ENCODE measurements around the gene ZEB1.

ZEB1 gene

GRCh38 chr10:31318854-31319601, at the start of gene ZEB1:
TSS of gene ZEB1 (plus strand) at chr10:31319216. CDS start at chr10:31319235, 19 bp downstream.
- peak in 41 of 51 donors; percentile 6 to 82 (median 54) for DNase-seq

DNA sequence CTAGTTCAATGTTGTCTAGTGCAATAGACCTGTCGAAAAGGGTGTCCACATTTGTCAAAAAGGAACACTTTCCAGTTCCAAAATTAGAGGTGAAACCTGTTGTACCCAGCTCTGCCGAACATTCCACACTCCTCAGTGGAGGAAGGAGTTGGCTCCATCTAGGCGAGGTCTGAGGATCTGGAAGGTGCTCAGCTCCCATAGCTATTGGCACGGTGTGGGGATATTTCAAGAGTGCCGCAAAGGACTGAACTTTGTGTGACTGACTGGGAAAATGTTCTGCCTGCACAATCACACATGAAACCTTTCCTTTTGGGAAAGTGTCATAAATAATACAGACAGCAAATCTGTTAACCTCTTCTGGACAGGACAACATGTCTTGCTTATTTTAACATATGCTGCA, 48.1 kb upstream of the ZEB1 start:
- DNase-seq, result no peak

DNA sequence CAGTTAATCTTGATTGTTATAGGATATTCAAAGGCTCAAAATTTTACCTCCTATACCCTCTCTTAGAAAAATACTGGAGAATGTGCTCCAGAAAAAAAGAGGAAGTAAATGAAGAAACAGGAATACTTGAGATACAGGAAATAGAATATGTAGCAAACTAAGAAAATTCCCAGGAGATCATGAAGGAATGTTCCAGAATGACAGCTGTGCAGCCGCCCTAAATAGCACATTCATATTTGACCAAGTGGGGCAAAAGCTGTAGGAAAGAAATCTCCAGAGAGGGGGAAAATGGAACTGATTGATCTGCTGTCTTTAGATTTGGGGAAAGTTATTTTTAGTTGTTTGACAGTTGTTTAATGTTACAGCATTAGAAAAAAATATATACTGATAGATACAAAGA, 46.2 kb upstream of the ZEB1 start:
- DNase-seq, result no peak

DNA sequence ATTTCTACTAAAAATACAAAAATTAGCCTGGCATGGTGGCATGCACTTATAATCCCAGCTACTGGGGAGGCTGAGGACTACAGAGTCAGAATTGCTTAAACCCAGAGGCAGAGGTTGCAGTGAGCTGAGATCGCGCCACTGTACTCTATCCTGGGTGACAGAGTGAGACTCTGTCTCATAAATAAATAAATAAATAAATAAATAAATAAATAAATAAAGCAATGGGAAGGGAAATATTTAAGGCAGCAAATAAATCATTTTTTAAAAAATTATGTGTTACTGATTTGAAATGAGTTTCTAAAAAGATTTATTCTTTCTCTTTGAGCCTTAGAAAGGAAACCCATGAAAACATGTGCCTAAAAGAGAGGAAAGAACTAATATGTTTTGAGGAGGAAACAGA, 45.2 kb upstream of the ZEB1 start:
- DNase-seq, result no peak

DNA sequence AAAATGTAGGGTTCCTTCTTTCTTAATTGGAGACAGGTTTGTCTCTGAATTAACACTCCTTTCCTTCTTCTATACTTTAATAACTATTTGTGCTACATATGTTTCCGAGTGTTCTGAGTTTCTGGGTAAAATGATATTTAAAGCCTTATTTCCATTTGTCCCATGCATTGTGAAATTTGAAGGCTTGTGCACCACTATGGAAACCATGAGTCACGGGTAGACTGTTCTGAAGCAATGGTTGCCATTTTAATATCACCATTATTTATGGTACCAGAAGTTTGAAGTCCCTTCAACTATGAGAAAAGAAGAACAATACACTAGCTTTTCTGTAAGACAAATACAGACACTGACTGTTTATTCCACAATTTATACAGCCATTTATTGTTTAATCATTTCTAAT, 44.7 kb upstream of the ZEB1 start:
- no peak for DNase-seq

GRCh38 chr10:31278279-31278941, 40.6 kb upstream of the ZEB1 start:
- DNase-seq, result no peak

GRCh38 chr10:31280972-31281371, 38.0 kb upstream of the ZEB1 start:
- DNase-seq, result no peak

DNA sequence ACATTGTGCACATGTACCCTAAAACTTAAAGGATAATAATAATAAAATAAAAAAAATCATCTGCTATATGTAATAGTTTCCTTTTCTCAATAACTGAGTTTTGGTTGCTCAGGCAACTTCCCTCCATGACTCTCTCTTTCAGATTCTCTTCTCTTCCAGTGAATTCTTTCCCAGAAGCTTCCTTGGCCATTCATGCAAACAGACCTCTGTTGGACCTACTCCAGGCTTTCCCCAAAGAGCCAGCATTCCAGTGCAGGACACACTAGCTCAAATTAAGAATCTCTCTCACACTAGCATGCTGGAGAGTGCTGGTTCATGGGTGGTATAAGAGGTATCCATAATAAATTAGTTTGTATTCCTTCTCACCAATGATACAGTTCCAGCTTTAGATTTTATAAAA, 31.0 kb upstream of the ZEB1 start:
- DNase-seq, result no peak

- DNase-seq, result no peak
Measured at GRCh38 chr10:31288962-31289361, 30.1 kb upstream of the ZEB1 start.

DNA sequence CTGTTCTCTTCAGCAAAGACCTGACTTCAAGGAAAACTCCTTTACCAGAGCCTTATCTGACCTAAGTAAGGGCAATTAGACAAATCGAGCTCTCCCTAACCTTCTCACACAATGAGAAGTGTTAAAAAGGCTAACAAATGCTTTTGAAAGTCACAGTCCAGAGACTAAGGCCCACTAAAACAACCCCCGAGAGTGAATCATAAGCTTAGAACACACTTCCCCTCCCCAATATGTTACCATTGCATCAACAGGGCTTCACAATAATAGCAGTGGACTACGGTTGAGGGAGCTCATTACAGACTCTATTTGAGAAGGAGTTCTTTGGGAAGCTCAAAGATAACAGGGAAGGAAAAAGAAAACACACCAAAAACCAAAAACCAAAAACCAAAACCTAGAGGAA, 28.6 kb upstream of the ZEB1 start:
- DNase-seq, result no peak

DNA sequence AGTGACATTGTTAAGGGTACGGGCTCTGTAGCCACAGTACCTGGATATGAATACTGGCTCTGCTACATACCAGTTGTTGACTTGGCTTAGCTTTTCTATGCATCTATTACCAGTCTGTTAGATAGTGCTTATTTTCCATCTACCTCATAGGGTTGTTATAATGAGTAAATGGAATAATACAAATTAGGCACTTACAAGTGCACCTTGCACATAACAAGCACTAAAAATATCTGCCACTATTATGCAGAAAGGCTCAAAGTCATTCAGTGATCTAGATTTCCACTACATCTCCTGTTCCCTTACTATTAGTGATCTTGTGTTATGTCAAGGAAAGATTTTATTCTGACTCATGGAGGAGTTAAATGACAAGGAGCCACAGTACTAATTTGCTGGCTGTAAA, 27.9 kb upstream of the ZEB1 start:
- DNase-seq, result no peak

DNA sequence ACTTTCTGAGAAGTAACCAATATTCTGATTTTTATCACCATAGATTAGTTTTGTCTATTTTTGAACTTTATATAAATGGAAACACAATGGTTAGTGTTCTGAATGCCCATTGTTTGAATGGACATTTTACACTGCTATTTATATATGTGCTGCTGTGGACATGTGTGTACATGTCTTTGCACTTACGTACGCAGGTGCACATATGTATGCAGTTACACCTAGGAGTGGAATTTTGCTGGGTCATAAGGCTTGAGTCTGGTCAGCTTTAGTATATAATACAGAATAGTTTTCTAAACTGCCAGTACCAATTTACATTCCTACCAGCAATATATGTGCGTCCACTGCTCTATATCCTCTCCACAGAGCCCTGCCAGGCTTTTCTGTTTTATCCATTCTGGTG, 24.5 kb upstream of the ZEB1 start:
- DNase-seq, result no peak

DNA sequence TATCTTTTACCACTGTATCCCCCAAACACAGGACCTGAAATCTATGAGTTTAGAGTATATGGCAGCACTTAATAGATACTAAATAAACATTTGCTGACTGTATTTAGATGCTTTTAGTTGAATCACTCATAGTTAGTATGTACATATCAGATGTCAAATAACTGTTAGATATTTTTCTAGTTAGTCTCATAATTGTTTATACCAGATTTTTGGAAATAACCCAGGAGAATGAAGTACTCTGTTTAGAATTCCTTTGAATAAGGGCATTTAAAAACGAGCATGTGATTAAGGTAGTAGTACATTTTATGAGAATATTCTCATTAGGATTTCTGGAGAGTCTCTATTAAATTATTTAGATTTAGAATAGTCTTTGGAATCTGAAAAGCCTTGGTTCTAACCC, 22.3 kb upstream of the ZEB1 start:
- DNase-seq, result no peak

GRCh38 chr10:31299119-31299518, 19.9 kb upstream of the ZEB1 start:
- DNase-seq, result no peak

- no peak for DNase-seq
Measured at GRCh38 chr10:31303212-31303611, 15.8 kb upstream of the ZEB1 start.

GRCh38 chr10:31304291-31304970, 14.6 kb upstream of the ZEB1 start:
- no peak for DNase-seq

GRCh38 chr10:31313396-31313795, 5.6 kb upstream of the ZEB1 start:
- DNase-seq, result no peak

DNA sequence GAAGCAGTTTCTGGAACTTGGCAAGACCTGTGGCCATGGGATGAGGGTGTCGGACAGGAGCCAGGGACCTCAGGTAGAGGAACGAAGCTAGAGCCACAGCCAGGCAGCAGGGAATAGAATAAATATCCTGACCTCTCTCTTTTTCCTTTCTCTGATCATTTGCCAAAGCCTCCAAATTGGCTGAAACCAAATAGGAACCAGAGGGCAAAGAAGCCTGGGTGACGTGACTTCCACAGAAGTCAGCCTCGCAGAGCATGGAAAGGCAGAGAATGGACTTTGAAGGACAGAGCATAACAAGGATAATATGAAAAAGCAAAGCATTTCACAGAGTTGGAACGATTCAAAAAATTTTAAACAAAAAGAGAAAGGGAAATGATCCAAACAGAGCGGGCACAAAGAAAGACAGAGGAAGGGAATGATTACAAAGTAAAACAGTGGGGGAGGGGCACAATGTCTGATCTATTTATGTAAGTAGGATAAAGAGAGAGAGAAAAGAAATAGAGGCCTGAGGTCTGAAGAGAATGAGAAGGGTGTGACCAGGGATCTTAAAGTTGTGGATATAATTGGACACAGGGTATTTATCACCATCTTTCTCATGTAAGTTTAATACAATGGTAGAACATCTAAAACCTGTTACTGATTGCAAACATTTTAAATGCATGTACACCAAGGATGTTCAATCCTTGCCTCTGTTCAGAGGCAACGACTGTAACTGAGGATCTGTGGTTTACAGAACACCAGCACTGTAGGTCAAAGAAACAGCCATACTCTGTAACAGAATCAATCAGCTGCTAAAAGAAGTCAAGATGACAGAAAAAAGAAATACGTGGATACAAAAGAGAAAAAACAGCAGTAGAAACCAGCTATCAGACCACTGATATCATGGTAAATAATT, 4.5 kb upstream of the ZEB1 start:
- no peak for DNase-seq

- DNase-seq, result no peak
Measured at GRCh38 chr10:31315453-31315852, 3.6 kb upstream of the ZEB1 start.

- DNase-seq, result no peak
Measured at GRCh38 chr10:31317171-31317570, 1.8 kb upstream of the ZEB1 start.

- DNase-seq, result peak in 1 of 51 donors; percentile 15
Measured at GRCh38 chr10:31317652-31318381, 1.2 kb upstream of the ZEB1 start.

Measured in hypothalamus (tissue), 51 donors.